ENCODE measurements around the gene TMEM247. TPM values are rescaled to one million over a fixed set of nuclear protein-coding genes. Genes with fewer than 3 reads are reported as not detected.

The TMEM247 gene
- total and polyA plus RNA-seq, 3 donors from 2014 or later: 18.5 to 59.4 (median 27.2) TPM

DNA sequence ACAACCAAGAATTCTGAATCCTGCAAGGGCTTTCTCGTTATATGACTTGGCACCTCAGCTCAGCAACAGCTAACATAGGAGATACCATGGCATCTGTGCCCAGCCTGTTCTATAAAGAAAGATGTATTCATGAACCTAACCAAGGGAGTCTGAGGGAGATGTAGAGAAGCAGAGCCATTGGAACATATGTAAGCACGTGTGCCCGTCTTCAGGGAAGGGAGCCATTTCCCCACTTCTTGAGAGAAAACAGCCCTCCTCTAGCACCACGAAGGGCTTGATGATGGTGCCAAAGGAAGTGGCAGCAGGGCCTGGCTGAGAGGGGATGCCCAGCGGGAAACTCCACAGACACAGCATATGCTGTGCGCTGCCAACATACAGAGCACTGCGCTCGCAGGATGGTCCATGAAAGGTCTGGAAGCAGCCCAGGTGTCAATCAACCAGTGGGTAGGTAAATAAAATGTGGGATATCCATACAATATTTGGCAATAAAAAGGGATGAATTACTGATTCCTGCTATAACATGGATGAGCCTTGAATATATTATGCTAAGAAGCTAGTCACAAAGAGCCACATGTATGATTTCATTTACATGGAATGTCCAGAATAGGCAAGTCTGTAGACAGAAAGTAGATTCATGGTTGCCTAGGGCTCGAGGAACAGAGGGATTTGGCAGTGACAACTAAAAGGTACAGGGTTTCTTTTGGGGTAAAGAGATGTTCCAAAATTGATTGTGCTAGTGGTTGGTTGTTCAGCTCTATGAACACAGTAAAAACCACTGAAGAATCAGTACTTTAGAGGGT is 16.1 kb downstream of the TMEM247 start:
- intact Hi-C loops (cut with DNase I; ENCODE audit: low total_unique reads): no loop called here
- no peak for DNase-seq
- H3K9me3 ChIP-seq: no peaks in the 10 kb centered on the region
- peaks cover 7% of the 10 kb centered on the region for H3K4me1 ChIP-seq
- no peak overlapping the region for H3K4me3 ChIP-seq
- no peaks in the 10 kb centered on the region for H3K27me3 ChIP-seq
- TF ChIP-seq POLR2A (IDR thresholded peaks at IDR 0.05): no peak
- TF ChIP-seq, protein P1, sequence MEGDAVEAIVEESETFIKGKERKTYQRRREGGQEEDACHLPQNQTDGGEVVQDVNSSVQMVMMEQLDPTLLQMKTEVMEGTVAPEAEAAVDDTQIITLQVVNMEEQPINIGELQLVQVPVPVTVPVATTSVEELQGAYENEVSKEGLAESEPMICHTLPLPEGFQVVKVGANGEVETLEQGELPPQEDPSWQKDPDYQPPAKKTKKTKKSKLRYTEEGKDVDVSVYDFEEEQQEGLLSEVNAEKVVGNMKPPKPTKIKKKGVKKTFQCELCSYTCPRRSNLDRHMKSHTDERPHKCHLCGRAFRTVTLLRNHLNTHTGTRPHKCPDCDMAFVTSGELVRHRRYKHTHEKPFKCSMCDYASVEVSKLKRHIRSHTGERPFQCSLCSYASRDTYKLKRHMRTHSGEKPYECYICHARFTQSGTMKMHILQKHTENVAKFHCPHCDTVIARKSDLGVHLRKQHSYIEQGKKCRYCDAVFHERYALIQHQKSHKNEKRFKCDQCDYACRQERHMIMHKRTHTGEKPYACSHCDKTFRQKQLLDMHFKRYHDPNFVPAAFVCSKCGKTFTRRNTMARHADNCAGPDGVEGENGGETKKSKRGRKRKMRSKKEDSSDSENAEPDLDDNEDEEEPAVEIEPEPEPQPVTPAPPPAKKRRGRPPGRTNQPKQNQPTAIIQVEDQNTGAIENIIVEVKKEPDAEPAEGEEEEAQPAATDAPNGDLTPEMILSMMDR (IDR thresholded peaks at IDR 0.05): no peak
- no peak overlapping the region for H3K27ac ChIP-seq
- WGBS, 2 donors: 92 to 94% methylated on average over 9 of the region's 9 CpGs
- H3K36me3 ChIP-seq (ENCODE audit: low read depth, missing control alignments): no peaks in the 10 kb centered on the region

DNA sequence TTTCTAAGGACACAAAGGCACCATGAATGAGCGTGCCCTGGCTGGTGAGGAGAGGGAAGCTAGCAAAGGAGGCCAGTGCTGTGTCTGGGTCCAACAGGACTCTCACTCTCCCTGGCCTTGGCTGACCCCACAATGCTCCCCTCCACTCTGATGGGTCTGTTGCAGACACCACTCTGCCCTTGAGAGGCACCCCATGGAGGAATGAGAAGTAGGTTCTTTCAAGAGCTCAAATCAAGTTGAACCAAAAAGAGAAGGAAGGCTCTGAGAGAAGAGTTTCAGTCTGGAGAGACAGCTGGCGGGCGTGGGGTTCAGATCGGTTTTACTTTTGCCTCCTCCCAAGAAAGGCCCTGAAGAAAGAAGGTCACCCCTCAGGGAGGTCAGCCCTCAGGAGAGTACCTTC is 18.4 kb downstream of the TMEM247 start:
- no peak for TF ChIP-seq POLR2A (IDR thresholded peaks at IDR 0.05)
- TF ChIP-seq, protein P1 (IDR thresholded peaks at IDR 0.05): no peak
- no peak for DNase-seq
- Histone ChIP-seq H3K36me3 (ENCODE audit: low read depth, missing control alignments) (no peaks in the 10 kb centered on the region), H3K9me3 (no peaks in the 10 kb centered on the region), H3K27ac (no peak overlapping the region), H3K4me1 (no peaks in the 10 kb centered on the region), H3K4me3 (no peak overlapping the region), H3K27me3 (no peaks in the 10 kb centered on the region)
- WGBS, 2 donors: 83 to 88% methylated on average over 3 to 4 of the region's 4 CpGs
- intact Hi-C loops (cut with DNase I; ENCODE audit: low total_unique reads): no loop called here

DNA sequence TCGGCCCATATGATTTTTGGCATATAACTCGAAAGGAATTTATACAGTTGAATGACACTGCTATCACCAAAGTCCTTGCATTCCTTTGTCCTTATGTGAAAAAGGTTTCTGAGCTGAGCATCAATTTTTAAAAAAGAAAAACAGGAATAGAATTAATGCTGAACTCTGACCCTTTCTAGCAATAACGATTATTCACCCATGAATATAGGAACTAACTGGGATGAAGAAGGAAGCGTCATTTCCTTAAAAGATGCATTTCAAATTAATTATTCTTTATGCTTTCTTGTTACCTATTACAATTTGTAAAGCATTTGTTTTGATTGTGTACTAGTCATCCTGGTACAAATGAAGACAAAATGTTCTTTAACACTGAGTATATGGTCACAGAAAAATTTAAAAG is 19.3 kb downstream of the TMEM247 start:
- Histone ChIP-seq H3K27ac (no peak overlapping the region), H3K4me1 (no peaks in the 10 kb centered on the region), H3K9me3 (no peaks in the 10 kb centered on the region), H3K27me3 (no peaks in the 10 kb centered on the region), H3K36me3 (ENCODE audit: low read depth, missing control alignments) (no peaks in the 10 kb centered on the region), H3K4me3 (no peak overlapping the region)
- TF ChIP-seq, protein P1 (IDR thresholded peaks at IDR 0.05): no peak
- TF ChIP-seq POLR2A (IDR thresholded peaks at IDR 0.05): no peak
- WGBS, 2 donors: 84 to 88% methylated on average over 4 of the region's 4 CpGs
- intact Hi-C loops (cut with DNase I; ENCODE audit: low total_unique reads): no loop called here
- no peak for DNase-seq

DNA sequence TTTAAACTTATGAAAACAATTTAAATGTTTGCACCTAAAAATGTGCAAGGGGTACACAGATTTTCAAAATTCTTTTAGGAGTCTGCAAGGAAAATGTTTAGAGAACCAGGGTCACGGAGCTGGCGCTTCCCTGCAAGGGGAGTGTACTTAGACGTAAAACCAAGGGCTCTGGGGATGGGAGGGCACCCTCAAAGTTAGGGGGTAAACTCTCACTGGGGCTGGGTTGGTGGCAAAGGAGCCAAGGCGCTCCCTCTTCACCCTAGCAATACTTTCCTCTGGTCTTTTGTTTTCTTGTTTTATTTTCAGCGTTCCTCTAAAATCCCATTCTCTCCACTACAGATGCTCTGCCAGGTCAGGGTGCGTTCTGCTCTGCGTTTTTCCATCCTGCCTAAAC is 20.0 kb downstream of the TMEM247 start:
- 10% methylated on average over 7 of the region's 7 CpGs for WGBS, 2 donors
- DNase-seq: no peak
- no peaks in the 10 kb centered on the region for H3K9me3 ChIP-seq
- peak overlapping the region; percentile 64 to 86 for H3K27ac ChIP-seq
- no peaks in the 10 kb centered on the region for H3K4me1 ChIP-seq
- TF ChIP-seq, protein P1 (IDR thresholded peaks at IDR 0.05): no peak
- TF ChIP-seq POLR2A (IDR thresholded peaks at IDR 0.05): no peak
- H3K4me3 ChIP-seq: peak overlapping the region; percentile 53 to 72
- no peaks in the 10 kb centered on the region for H3K27me3 ChIP-seq
- intact Hi-C loops (cut with DNase I; ENCODE audit: low total_unique reads): no loop called here
- H3K36me3 ChIP-seq (ENCODE audit: low read depth, missing control alignments): no peaks in the 10 kb centered on the region

DNA sequence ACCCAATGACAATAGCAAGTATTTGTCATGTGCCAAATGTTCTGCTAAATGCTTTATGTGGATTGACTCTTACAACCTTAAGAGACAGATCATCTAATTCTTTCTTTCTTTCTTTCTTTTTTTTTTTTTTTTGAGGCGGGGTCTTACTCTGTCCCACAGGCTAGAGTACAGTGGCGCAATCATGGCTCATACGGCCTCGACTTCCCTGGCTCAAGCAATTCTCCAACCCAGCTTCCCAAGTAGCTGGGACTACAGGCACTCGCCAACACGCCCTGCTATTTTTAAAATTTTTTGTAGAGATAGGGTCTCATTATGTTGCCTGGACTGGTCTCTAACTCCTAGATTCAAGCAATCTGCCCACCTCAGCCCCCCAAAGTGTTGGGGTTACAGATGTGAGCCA is 21.4 kb downstream of the TMEM247 start:
- intact Hi-C loops (cut with DNase I; ENCODE audit: low total_unique reads): no loop called here
- H3K36me3 ChIP-seq (ENCODE audit: low read depth, missing control alignments): no peaks in the 10 kb centered on the region
- 65 to 72% methylated on average over 6 of the region's 6 CpGs for WGBS, 2 donors
- H3K9me3 ChIP-seq: no peaks in the 10 kb centered on the region
- H3K27ac ChIP-seq: no peak overlapping the region
- no peak for DNase-seq
- H3K4me3 ChIP-seq: no peak overlapping the region
- no peaks in the 10 kb centered on the region for H3K27me3 ChIP-seq
- TF ChIP-seq, protein P1 (IDR thresholded peaks at IDR 0.05): no peak
- no peak for TF ChIP-seq POLR2A (IDR thresholded peaks at IDR 0.05)
- peaks cover 8% of the 10 kb centered on the region for H3K4me1 ChIP-seq

All from testis (tissue), 3 donors.